ENCODE measurements around the gene HEXB. TPM values are rescaled to one million over a fixed set of nuclear protein-coding genes. Genes with fewer than 3 reads are reported as not detected.
"Not testable (repeated sequence)": the region's sequence is repeated elsewhere in the genome, so short reads cannot be mapped to it uniquely, and the experiment has no call there.

The HEXB gene
- polyA plus RNA-seq, 3 donors = 120 to 157 (median 134) TPM

DNA sequence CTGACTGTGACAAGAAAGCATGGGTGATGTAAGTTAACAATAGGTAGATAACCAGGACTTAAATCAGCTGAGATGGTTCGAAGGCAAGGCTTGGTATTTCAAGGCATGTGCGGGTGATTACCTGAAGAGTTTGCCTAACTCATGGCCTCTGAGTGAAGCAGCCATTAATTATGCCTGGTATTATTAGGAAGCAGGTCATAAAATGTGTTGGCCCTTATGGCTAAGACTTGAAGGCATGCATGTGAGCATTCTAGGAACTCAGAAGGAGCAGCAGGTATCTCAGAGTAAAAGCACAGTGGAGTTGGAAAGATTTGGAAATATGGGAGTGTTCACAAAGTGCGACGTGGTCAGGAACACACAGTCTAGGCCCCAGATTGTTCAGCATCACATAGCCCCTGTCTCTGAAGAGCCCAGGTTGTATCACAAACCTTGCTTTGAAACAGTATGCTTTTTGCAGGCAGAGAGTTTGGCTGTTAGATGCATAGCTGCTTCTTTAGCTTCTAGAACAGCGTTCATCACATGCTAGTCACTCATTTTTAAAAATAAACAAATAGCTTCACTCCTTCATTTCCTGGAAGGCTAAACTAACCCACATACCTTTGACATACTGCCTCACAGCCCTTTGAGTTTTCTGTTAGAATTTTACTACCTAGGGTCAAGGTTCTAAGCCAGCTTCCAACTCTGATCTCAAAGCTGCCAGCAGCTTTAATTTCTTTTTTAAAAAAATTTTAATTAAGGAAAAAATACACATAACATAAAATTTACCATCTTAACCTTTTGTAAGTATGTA, 2.1 kb downstream of the HEXB start:
- DNase-seq = no peak

GRCh38 chr5:74693191-74693590, 8.2 kb downstream of the HEXB start:
- no peak for DNase-seq

DNA sequence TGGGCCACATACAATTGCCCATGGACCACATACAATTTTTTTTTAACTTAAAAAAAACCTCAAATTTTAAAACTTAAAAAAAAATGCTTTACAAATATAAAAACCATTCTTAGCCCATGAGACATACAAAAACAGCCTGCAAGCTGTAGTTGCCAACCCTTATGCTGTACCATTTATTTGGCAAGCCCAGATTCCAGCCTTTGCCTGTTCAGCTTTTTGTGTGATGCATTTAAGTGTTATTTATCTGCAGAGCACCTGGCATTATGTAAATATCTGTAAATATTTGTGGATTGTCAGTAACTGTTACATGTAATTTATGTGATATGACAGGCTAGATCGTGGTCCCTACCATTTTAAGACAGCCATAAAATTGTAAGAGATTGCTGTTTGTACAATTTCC, 32.6 kb downstream of the HEXB start:
- DNase-seq = no peak

DNA sequence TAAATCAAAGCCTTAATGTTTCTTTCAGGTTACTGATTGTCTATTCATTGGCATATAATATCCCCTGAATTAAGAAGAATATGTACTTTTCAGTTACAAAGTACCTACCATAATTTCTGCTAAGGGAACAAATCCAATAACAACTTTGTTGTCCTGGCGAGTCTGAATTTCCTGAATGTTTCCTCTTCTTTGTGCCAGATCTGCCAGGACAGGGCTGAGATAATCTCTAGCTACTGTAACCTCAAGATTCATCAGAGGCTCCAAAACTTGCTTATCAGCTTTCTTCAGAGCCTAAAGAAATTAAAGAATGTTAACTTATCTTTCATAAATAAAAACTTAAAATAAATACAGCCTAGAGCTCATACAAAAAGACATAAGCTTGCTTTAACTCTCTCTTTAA, 37.2 kb downstream of the HEXB start:
- DNase-seq = no peak

DNA sequence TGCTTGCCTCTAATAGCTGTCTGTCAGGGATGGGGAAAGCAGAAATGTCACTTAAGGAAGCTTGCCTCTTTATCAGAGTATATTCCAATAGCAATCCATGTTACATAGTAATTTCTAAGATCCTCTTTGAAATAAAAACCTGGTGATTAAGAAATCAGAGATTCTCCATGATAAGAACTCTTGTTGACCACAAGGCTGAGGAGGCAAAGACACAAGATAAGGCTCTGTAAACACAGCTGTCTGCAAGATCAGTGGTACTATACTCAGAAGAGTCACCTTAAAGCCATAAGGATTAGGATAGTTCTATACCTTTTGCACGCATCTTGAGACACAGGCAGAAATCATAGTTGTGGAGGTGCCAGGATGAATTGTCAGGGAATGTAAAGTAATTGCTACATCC, 40.3 kb downstream of the HEXB start:
- DNase-seq = no peak

- no peak for DNase-seq
Measured at GRCh38 chr5:74736759-74737158, 51.7 kb downstream of the HEXB start.

DNA sequence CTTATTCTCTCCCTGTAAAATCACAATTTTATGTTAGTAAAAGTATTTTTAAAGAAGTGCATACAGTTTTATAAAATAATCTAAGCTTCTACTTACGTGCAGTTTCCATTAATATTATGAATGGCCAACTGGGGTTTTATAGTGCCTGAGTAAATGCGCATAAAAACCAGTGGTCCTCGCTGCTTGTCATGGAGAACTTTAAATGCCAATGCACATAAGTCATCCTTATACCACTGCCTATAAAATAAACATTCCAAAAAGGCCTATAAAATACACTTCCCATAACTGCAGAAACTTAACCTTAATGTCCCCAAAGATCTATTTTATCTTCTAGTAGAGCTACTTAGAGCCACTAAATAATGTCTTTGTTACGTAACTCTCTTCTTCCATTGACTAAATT, 53.4 kb downstream of the HEXB start:
- DNase-seq = no peak

- DNase-seq = not testable (repeated sequence)
Measured at GRCh38 chr5:74748742-74749141, 63.7 kb downstream of the HEXB start.

- DNase-seq = no peak
Measured at GRCh38 chr5:74761241-74761640, 76.2 kb downstream of the HEXB start.

DNA sequence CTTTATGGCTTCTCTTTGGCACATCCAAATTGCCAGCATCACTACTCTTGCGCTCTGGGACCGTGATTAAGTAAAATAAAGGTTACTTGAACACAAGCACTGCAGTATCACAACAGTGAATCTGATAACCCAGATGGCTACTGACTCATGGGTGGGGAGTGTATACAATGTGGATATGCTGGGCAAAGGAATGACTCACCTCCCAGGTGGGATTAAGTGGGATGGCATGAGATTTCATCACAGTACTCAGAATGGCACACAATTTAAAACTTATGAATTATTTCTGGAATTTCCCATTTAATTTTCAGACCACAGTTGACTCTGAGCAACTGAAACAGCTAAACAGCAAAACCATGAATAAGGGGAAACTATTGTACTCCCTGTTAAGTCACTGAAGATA, 77.6 kb downstream of the HEXB start:
- DNase-seq = no peak

GRCh38 chr5:74763504-74763903, 78.5 kb downstream of the HEXB start:
- no peak for DNase-seq

GRCh38 chr5:74765201-74765600, 80.2 kb downstream of the HEXB start:
- no peak for DNase-seq

- no peak for DNase-seq
Measured at GRCh38 chr5:74765929-74766328, 80.9 kb downstream of the HEXB start.

GRCh38 chr5:74766418-74766848, 81.4 kb downstream of the HEXB start:
- peak; percentile 54 for DNase-seq

GRCh38 chr5:74766849-74767578, 82.0 kb downstream of the HEXB start, which contains the start of the genes GFM2 and NSA2:
Gene GFM2 (minus strand): TSS chr5:74767117. CDS start chr5:74763742, 3,375 bp downstream.
Gene NSA2 (plus strand): TSS chr5:74767249. CDS start chr5:74767361, 112 bp downstream.
- peak; percentile 95 for DNase-seq

DNA sequence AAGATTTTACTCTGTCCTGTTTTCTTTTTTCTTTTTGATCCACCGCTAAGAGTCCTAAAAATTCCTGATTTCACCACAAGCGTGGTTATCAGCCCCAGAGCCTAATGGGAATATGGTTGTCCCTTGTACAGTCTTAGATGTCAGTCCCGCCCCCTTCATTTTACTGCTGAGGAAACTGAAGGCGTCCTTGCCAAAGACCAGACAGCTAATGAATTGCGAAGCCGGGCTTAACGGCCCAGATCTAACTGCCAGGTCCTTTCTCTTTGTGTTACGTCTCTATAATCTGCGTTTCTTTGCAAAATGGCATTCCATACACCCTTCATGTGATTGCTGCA, 82.5 kb downstream of the HEXB start:
- peak; percentile 38 for DNase-seq

Other genes starting within 250 kb of the HEXB start
- gene ENC1, start 44.5 kb upstream of the HEXB start, polyA plus RNA-seq (ENCODE audit: insufficient read length in 3 of 3) = 10 to 100 TPM; 59.3 to 89.1 (median 78.2) TPM
- 10 to 100 TPM; 46.8 to 57.6 (median 51.3) TPM for gene GFM2, start 81.9 kb downstream of the HEXB start, polyA plus RNA-seq (ENCODE audit: insufficient read length in 3 of 3)
- gene NSA2, start 82.0 kb downstream of the HEXB start, polyA plus RNA-seq (ENCODE audit: insufficient read length in 3 of 3) = 100 to 1,000 TPM; 208 to 231 (median 211) TPM
- gene FAM169A, start 181.2 kb downstream of the HEXB start, polyA plus RNA-seq (ENCODE audit: insufficient read length in 3 of 3) = 10 to 100 TPM; 18.0 to 20.3 (median 18.2) TPM

Data from renal pelvis (tissue), 4 donors.